ENCODE data around the gene MAFG.

GRCh38 chr17:81944858-81945257 lies 17.3 kb upstream of the MAFG start:
- TF ChIP-seq CTCF (IDR thresholded peaks at IDR 0.05) (no peak), EZH2 (IDR thresholded peaks at IDR 0.05) (no peak), EZH2phosphoT487 (IDR thresholded peaks at IDR 0.05) (no peak)
